GM19372 (cell line): ENCODE measurements around the gene FHOD1.

Experiments
- ATAC-seq: cut with Tn5 transposase; IDR thresholded peaks from one replicate; pipeline ENCODE4 v1.9.1; 2021; ENCODE audit warnings: mild to moderate bottlenecking, low read depth, moderate library complexity; ENCODE audit not compliant: unreplicated experiment

The FHOD1 gene

DNA sequence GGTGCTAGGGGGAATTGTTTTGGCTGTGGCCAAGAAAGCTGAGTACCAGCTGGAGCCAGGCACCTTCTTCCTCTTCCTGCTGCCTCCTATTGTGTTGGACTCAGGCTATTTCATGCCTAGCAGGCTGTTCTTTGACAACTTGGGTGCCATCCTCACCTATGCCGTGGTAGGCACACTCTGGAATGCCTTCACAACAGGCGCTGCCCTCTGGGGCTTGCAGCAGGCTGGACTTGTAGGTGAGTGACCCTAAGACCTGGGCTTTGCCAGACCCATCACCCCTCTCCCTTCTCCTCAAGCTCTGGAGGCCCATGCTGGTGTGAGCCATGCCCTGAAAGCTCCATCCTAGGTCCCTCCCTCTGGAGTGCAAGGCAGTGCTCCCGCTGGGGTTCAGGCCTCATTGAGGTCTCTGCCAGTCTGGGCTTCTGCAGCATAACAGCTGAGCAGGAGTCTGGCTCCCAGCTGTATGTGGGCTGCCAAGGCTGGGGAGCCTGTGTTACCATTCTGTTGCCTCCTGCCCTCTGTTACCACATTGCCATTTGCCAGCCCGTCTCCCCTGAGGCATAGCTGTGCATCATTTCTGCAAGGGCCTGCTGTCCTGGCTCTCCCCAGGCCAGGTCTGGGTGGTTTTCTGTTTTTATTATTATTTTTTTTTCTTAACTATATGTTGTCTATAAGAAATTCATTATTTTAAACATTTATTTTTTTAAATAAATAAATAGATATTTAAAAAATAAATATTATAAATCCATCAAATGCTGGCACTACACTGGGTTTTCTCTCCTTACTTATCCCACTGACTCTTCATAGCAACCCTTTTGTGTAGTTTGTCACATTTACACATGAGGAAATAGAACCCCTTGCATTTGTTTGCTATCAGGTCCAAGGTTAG, 5.6 kb upstream of the FHOD1 start:
- ATAC-seq: no peak

DNA sequence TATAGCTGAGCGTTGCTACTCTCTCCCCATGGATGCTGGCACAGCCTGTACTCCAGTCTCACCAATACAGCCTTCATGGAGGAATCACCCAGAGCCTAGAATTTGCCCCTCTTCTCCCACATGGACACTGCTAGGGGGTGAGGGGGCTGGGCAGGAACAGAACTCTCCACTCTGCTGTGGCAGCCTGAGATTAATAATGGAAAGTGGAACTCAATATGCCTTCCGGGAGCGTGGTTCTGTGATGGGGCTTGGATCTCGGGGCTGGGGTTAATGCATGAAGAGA, 2.7 kb upstream of the FHOD1 start:
- ATAC-seq: no peak

GRCh38 chr16:67249178-67250044, 2.1 kb upstream of the FHOD1 start:
- ATAC-seq: no peak

GRCh38 chr16:67248401-67249177, 1.3 kb upstream of the FHOD1 start, which contains the start of gene SLC9A5:
Gene SLC9A5, plus strand, starts transcription at chr16:67248979. Its CDS starts 36 bp downstream, at chr16:67249015.
- no peak for ATAC-seq

DNA sequence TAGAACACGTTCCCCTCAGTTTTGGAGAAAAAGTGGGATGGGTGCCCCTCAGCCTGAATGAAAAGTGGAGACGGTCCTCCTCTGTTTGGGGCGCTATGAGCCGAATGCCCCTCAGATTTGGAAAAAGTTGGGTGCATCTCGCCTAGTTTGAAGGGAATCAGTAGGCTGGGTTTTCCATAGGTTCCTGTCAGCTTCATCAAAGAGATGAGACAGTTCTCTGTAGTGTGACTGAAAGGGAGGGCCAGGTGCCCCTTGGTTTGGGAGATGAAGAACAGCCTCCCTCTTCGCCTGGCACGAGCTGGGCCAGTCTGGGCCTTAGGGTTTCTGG, 756 bp upstream of the FHOD1 start:
- no peak for ATAC-seq

DNA sequence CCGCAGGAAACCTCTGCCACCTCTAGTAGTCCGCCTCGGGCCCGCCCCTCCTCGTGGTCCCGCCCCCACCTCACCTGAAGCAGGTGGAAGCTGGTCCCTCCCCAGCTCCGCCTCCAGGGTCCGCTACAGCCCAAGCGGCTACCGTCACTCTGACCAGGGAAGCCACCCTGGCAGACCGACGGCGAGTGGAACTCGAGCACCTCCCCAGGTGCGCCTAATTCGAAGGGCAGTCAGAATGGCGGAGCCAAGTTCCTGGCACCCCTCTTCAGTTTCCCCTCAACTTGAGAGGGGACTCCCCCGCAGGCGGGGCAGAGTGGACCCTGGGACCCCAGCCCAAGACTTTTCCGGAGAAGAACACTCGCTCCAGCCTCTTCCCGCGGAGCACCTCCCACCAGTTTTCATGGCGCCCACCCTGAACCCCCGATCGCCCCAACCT, 507 bp downstream of the FHOD1 start:
- ATAC-seq: peak; percentile 22

DNA sequence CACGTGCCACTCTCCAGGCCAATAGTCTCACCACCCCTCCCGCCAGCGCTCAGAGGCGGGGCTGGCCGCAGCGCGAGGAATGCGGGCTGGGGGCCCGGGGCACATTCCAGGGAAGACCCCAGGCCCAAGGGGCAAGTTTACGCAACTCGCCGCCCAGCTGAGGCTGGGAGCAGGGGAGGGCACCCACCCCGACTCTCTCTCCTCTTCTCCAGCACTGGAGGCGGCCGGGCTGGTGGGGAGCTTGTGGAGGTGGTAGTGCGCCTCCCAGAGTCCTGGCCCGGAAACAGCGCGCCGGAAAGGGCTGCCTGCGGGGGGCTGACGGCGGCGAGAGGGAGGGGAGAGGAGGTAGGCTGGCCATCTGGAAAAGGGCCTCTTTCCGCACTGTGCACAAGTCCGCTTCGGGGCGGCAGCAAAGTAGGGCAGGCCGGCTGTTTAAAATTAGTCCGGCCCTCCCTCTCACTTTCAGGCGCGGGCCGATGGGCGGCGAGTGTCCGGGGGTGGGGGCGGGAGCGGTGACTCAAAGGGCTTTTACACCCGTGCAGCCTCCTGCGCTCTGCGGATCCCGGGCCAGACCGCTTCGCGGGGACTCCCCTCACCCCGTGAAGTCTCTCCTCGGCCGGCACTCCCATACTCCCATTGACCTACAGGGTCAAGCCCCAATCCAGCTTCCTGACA, 1.1 kb downstream of the FHOD1 start:
- peak; percentile 19 for ATAC-seq

DNA sequence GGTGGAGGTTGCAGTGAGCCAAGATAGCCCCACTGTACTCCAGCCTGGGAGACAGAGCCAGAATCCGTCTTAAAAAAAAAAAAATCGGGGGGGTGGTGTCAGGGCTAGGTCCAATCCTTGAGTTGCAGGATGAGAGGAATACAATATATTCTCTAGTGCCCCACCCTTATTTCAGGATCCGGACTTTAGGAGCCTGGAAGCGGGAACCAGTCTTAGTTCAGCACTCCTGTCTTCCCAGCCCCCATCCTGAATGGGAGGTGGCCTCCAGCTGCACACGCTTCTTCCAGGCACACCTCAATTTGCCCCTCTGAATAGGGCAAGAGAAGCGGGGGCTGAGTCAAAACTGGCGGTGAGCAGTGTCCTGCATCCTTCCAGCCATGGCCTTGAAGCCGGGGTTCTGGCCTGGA, 1.6 kb downstream of the FHOD1 start:
- no peak for ATAC-seq

DNA sequence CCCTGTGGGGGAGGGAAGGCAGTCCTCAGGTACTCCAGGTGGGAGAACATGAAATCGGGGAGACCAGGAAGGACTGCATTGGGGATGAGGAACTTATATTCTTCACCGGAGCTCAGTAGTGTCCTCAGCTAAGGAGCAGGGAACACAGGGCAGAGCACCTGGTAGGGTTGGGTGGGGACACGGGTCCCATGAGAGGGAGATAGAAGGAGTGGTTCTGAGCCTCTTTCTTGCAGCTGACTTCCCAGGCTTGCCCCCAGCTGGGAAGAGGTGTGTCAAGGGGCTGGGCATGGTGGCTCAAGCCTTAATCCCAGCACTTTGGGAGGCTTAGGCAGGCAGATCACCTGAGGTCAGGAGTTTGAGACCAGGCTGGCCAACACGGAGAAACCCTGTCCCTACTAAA, 2.1 kb downstream of the FHOD1 start:
- no peak for ATAC-seq

DNA sequence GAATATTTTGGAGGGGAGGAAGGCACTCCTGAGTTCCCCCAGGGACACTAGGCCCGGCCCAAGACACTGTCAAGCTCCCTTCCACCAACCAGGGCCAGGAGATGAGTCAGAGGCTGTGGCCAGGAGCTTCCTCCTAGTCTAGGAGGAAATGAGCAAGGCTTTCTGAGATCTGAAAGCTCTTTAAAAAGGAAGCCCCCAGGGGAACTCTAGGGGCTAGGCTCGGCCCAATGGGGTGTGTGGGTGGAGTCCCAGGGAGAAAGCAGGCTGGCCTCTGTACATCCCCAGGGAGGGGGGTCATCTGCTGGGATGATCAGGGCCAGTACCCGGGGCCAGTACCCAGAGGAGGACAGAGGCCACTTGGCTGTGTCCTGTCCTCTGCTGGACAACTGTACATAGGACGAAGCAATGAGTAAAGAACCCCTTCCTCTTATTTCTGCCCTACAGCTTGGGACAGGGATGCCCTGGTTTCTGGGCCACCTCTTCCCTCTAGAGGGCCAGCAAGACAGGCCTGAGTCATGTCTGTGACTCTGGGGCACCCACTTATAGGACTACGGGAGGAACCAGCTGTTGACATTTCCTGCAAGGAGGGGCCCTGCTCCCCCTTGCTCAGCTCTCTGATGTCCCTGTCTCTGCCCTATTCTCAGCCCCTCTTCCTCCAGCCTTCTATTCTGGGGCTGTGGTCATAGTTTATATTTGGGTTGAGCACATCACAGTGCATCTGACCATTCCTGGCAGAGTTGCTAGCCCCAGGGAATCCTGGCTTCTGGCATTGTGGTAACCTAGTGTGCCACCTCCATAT, 2.7 kb downstream of the FHOD1 start:
- ATAC-seq: peak; percentile 42

DNA sequence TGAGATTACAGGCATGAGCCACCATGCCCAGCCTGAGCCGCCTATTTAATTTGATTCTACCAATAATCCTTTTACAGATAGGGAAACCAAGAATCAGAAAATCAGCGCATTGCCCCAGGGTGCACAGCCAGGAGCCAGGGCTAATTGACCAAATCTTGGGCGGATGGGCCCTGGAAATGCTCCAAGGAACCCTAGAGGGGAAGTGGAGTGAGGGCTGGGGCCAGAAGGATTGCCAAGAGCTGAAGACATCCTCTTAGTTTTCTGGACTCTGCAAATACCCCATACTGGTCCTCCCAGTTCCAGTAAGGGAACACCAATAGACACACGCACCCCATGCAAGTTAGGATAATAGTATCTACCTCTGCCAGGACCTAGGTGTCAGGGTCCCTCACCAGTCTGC, 3.8 kb downstream of the FHOD1 start:
- ATAC-seq: no peak

DNA sequence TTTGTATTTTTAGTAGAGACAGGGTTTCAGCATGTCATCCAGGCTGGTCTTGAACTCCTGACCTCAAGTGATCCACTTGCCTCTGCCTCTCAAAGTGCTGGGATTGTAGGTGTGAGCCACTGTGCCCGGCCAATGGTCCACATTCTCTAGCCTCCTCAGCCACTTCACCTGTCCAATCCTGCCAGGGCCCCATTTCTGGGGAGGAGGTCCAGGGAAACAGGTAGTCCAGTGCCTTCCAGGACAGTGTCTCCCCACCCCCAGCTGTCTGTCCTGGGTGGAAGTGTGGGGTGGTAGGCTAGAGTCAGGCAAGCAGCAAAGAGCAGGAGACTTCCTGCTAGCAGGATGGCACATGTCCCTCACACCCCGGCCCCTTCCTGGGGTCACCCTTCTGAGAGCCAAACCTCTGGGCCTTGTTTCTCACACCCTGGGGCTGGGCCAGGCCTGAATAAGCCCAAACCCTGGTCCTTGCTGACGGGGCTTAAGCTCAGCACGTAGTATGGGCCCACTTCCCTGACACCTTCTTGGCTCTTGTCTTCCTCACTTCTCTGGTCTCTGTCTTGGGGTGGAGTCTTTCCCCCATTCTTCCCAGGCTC, 5.0 kb downstream of the FHOD1 start:
- ATAC-seq: no peak

GRCh38 chr16:67241008-67241900, 6.0 kb downstream of the FHOD1 start:
- no peak for ATAC-seq

DNA sequence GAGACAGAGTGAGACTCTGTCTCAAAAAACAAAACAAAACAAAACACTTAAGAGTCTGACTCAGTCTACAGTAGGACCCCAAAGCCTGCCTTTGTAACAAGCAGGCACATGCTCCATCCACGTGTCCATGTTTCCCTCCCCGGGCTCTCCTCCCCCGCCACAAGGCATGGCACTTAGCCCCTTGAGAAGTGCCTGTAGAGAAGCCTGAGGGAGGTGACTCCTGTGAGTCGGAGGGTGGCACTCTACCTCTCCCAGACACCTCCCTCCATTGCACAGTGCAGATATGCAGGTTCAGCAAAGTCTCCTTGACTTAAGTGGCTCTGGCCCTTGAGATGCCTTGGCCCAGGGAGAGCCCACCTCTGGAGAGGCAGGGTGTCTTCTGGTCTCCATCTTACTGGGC, 6.8 kb downstream of the FHOD1 start:
- no peak for ATAC-seq

DNA sequence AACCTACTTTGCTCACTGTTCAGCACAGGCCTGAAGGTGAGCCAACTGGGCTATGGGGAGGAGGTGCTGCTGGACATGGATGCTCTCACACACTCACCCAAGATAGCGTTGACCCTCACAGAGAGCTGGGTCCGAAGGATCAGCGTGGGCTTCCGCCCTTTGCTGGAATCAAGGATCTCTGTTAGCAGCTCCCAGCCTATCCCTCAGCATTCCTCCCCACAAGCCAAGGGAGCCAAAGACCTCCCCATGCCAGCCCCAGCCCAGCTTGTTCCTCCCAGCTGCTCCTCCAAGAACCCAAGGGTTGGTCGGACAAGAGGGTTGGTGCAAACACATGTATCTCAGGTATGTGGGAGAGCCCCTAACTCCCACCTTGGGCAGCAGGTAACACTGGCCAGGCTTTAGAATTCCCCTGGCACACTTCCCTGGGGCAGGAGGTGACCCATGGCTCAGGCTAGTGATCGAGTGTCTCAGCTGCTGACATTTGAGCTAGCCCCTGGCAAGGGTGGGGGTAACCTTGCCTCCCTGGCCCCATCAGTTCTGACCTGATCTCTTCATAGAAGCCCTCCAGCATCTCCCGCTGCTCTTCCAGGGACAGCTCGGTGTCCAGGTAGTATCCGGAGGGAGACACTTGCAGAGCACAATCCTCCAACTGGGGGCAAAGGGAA, 8.3 kb downstream of the FHOD1 start:
- no peak for ATAC-seq

DNA sequence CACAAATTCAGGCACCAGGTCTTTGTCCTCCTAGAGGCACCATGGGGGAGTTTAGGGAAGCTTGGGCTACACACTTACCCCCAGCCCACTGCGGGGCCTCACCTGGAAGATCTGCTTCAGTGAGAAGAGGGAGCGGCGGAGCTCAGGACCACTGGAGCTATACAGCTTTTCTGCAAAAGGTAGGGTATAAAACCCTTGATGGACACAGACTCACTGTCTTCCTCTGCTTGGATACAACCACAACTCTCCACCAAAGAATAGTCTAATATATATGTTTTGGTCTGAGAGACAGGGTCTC, 9.1 kb downstream of the FHOD1 start:
- no peak for ATAC-seq

DNA sequence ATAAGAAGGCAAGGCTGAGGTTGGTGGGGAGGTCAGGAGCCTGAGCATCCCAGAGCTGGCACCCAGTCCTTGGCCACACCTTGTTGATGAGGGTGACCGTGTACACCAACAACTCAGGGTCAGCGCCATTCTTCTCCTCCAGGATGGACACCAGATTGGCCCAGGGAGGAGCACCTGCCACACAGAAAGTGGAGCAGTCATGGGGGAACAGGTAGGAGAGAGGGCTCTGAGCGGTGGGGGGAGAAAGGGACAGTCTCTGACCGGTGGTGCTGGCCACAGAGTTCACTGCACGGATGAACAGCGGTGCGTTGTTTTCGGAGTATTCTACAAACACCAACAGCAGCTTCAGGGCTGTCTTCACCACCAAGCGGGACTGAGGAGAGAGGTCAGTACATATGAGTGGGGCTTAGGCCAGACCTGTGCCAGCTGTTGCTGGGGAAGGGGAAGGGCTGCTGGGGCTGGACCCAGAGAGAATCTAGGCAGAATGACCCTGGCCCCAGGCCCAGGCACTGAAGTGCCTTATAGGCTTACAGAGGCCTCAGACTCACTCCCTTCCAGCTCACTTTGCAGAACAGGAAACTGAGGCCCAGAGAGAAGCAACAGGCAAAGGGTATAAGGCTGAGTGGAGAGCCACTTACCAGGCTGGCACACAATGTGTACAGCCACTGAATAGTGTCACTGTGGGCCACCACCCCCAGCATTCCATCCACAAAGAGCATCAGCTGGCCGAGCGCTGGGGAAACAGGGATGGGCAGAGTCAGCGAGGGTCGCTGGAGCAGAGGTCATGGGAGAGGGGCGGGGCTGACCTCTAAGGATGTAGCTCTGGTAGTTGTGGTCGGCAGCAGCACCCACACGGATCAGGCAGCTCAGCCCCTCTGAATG, 9.6 kb downstream of the FHOD1 start:
- ATAC-seq: no peak
